Activated CD4-positive, alpha-beta memory T cell treated with anti-CD3 and anti-CD28 coated beads for 36 hours (primary cell): Measurements from ENCODE around the gene SLC14A1. TPM values are rescaled to one million over a fixed set of nuclear protein-coding genes. Genes with fewer than 3 reads are reported as not detected.
"Not testable (repeated sequence)": the region's sequence is repeated elsewhere in the genome, so short reads cannot be mapped to it uniquely, and the experiment has no call there.

ENCODE experiments used
- CTCF ChIA-PET: fragments of 350-600 bp; sonication (Branson Sonifier 250); formaldehyde crosslinking; loops from one replicate; lab custom pipeline; 2021; ENCODE audit warnings: antibody characterized with exemption, inconsistent platforms; lab: Charles Lee
- POLR2A ChIA-PET: fragments of 350-600 bp; sonication (Branson Sonifier 250); formaldehyde crosslinking; loops from one replicate; lab custom pipeline; 2021; ENCODE audit warnings: antibody characterized with exemption; lab: Charles Lee
- DNase-seq: peaks from one replicate; pipeline ENCODE4 v3.0.0-alpha.2; 2020
- H3K27ac Mint-ChIP-seq: one replicate; pipeline ENCODE4 v1.8.0; 2021; ENCODE audit warnings: mixed read lengths
- H3K27me3 Mint-ChIP-seq: one replicate; pipeline ENCODE4 v1.8.0; 2021; ENCODE audit warnings: mixed read lengths
- H3K36me3 Mint-ChIP-seq: one replicate; pipeline ENCODE4 v1.8.0; 2021; ENCODE audit warnings: mixed read lengths
- H3K4me1 Mint-ChIP-seq: one replicate; pipeline ENCODE4 v1.8.0; 2021; ENCODE audit warnings: low read depth, mixed read lengths
- H3K4me3 Mint-ChIP-seq: one replicate; pipeline ENCODE4 v1.8.0; 2021; ENCODE audit warnings: mild to moderate bottlenecking, mixed read lengths
- H3K9me3 Mint-ChIP-seq: one replicate; pipeline ENCODE4 v1.8.0; 2021; ENCODE audit warnings: mixed read lengths
- intact Hi-C: fragments of 100-400 bp; cut with micrococcal nuclease; formaldehyde crosslinking; loops from one replicate; pipeline ENCODE4 v1.15.1; 2023
- total RNA-seq, 2 experiments: library from RNA; stranded (reverse); gene quantifications; one replicate each; pipeline ENCODE4 v1.2.3, GENCODE V29; 2021

SLC14A1 gene
- total RNA-seq, 2 experiments from 2014 or later = 0.80 to 1.1 TPM

- ChIA-PET CTCF (no interaction called here), POLR2A (no interaction called here)
- Mint-ChIP-seq H3K27me3 (no peaks in the 10 kb centered on the region), H3K9me3 (no peaks in the 10 kb centered on the region), H3K27ac (no peak overlapping the region), H3K36me3 (no peaks in the 10 kb centered on the region), H3K4me1 (no peaks in the 10 kb centered on the region), H3K4me3 (no peak overlapping the region)
- intact Hi-C loops = no loop called here
- DNase-seq = no peak
Measured at GRCh38 chr18:45739848-45740247, 15.9 kb downstream of the SLC14A1 start.

- intact Hi-C loops = no loop called here
- Mint-ChIP-seq H3K27ac (no peak overlapping the region), H3K36me3 (no peaks in the 10 kb centered on the region), H3K4me3 (no peak overlapping the region), H3K4me1 (no peaks in the 10 kb centered on the region), H3K9me3 (no peaks in the 10 kb centered on the region), H3K27me3 (no peaks in the 10 kb centered on the region)
- ChIA-PET CTCF (interaction anchor here (1.2 kb wide), 1 partner anchor 18 kb away, joined by 3 read pairs; no protein-coding TSS in a partner anchor), POLR2A (no interaction called here)
- DNase-seq = no peak
Measured at GRCh38 chr18:45741056-45741455, 17.1 kb downstream of the SLC14A1 start.

GRCh38 chr18:45745817-45746461 lies 22.0 kb downstream of the SLC14A1 start:
- no peak for DNase-seq
- no peak overlapping the region for H3K4me3 Mint-ChIP-seq
- ChIA-PET CTCF (no interaction called here), POLR2A (no interaction called here)
- no peaks in the 10 kb centered on the region for H3K36me3 Mint-ChIP-seq
- H3K9me3 Mint-ChIP-seq = no peaks in the 10 kb centered on the region
- intact Hi-C loops = no loop called here
- no peaks in the 10 kb centered on the region for H3K27me3 Mint-ChIP-seq
- H3K4me1 Mint-ChIP-seq = no peaks in the 10 kb centered on the region
- no peak overlapping the region for H3K27ac Mint-ChIP-seq

GRCh38 chr18:45748501-45748900 lies 24.5 kb downstream of the SLC14A1 start:
- no peak overlapping the region for H3K27ac Mint-ChIP-seq
- DNase-seq = no peak
- no peaks in the 10 kb centered on the region for H3K36me3 Mint-ChIP-seq
- ChIA-PET POLR2A (no interaction called here), CTCF (no interaction called here)
- H3K4me3 Mint-ChIP-seq = no peak overlapping the region
- no peaks in the 10 kb centered on the region for H3K27me3 Mint-ChIP-seq
- intact Hi-C loops = no loop called here
- H3K9me3 Mint-ChIP-seq = no peaks in the 10 kb centered on the region
- no peaks in the 10 kb centered on the region for H3K4me1 Mint-ChIP-seq

- Mint-ChIP-seq H3K36me3 (no peaks in the 10 kb centered on the region), H3K4me3 (no peak overlapping the region), H3K9me3 (no peaks in the 10 kb centered on the region), H3K4me1 (no peaks in the 10 kb centered on the region), H3K27me3 (peaks cover 2% of the 10 kb centered on the region), H3K27ac (no peak overlapping the region)
- ChIA-PET POLR2A (no interaction called here), CTCF (no interaction called here)
- DNase-seq = no peak
- intact Hi-C loops = no loop called here
Measured at GRCh38 chr18:45749918-45750689, 26.1 kb downstream of the SLC14A1 start.

GRCh38 chr18:45751766-45752165 lies 27.8 kb downstream of the SLC14A1 start:
- intact Hi-C loops = no loop called here
- Mint-ChIP-seq H3K9me3 (no peaks in the 10 kb centered on the region), H3K4me1 (no peaks in the 10 kb centered on the region), H3K27me3 (peaks cover 9% of the 10 kb centered on the region), H3K27ac (no peak overlapping the region), H3K4me3 (no peak overlapping the region), H3K36me3 (no peaks in the 10 kb centered on the region)
- POLR2A ChIA-PET = no interaction called here
- CTCF ChIA-PET = interaction anchor here (0.6 to 1.3 kb wide), 3 partner anchors 15 to 128 kb away, joined by 3 to 4 read pairs (median 3); no protein-coding TSS in a partner anchor
- no peak for DNase-seq

GRCh38 chr18:45752681-45753080 lies 28.7 kb downstream of the SLC14A1 start:
- ChIA-PET CTCF (interaction anchor here (0.9 to 1.3 kb wide), 2 partner anchors 30 to 127 kb away, joined by 3 to 4 read pairs; no protein-coding TSS in a partner anchor), POLR2A (no interaction called here)
- Mint-ChIP-seq H3K36me3 (no peaks in the 10 kb centered on the region), H3K27ac (no peak overlapping the region), H3K4me1 (no peaks in the 10 kb centered on the region), H3K9me3 (no peaks in the 10 kb centered on the region), H3K27me3 (peaks cover 17% of the 10 kb centered on the region), H3K4me3 (no peak overlapping the region)
- intact Hi-C loops = no loop called here
- DNase-seq = no peak

GRCh38 chr18:45753286-45753685 lies 29.3 kb downstream of the SLC14A1 start:
- Mint-ChIP-seq H3K27me3 (peaks cover 17% of the 10 kb centered on the region), H3K27ac (no peak overlapping the region), H3K4me3 (no peak overlapping the region), H3K4me1 (no peaks in the 10 kb centered on the region), H3K9me3 (no peaks in the 10 kb centered on the region), H3K36me3 (no peaks in the 10 kb centered on the region)
- no peak for DNase-seq
- intact Hi-C loops = no loop called here
- ChIA-PET CTCF (no interaction called here), POLR2A (no interaction called here)

- Mint-ChIP-seq H3K27ac (no peak overlapping the region), H3K27me3 (peaks cover 24% of the 10 kb centered on the region), H3K36me3 (no peaks in the 10 kb centered on the region), H3K4me3 (no peak overlapping the region), H3K9me3 (no peaks in the 10 kb centered on the region), H3K4me1 (no peaks in the 10 kb centered on the region)
- intact Hi-C loops = no loop called here
- ChIA-PET POLR2A (no interaction called here), CTCF (no interaction called here)
- no peak for DNase-seq
Measured at GRCh38 chr18:45755934-45756333, 32.0 kb downstream of the SLC14A1 start.

- POLR2A ChIA-PET = no interaction called here
- H3K27ac Mint-ChIP-seq = no peak overlapping the region
- H3K36me3 Mint-ChIP-seq = no peaks in the 10 kb centered on the region
- no peak overlapping the region for H3K4me3 Mint-ChIP-seq
- no peaks in the 10 kb centered on the region for H3K9me3 Mint-ChIP-seq
- H3K4me1 Mint-ChIP-seq = no peaks in the 10 kb centered on the region
- intact Hi-C loops = no loop called here
- H3K27me3 Mint-ChIP-seq = peaks cover 24% of the 10 kb centered on the region
- no peak for DNase-seq
- CTCF ChIA-PET = interaction anchor here (1.3 kb wide), 1 partner anchor 34 kb away, joined by 4 read pairs; no protein-coding TSS in a partner anchor
Measured at GRCh38 chr18:45757005-45757404, 33.0 kb downstream of the SLC14A1 start.

GRCh38 chr18:45757644-45758043 lies 33.7 kb downstream of the SLC14A1 start:
- CTCF ChIA-PET = interaction anchor here (1.3 kb wide), 1 partner anchor 35 kb away, joined by 4 read pairs; no protein-coding TSS in a partner anchor
- peaks cover 24% of the 10 kb centered on the region for H3K27me3 Mint-ChIP-seq
- H3K4me1 Mint-ChIP-seq, intact Hi-C loops, DNase-seq, H3K27ac Mint-ChIP-seq, POLR2A ChIA-PET, H3K36me3 Mint-ChIP-seq, H3K9me3 Mint-ChIP-seq, H3K4me3 Mint-ChIP-seq: not testable (repeated sequence)

GRCh38 chr18:45760462-45761036 lies 36.6 kb downstream of the SLC14A1 start:
- no peak for DNase-seq
- H3K36me3 Mint-ChIP-seq = no peaks in the 10 kb centered on the region
- H3K4me3 Mint-ChIP-seq = no peak overlapping the region
- no peak overlapping the region for H3K27ac Mint-ChIP-seq
- no peaks in the 10 kb centered on the region for H3K4me1 Mint-ChIP-seq
- CTCF ChIA-PET = interaction anchor here (0.5 kb wide), 1 partner anchor 100 kb away, joined by 3 read pairs; no protein-coding TSS in a partner anchor
- H3K27me3 Mint-ChIP-seq = peaks cover 19% of the 10 kb centered on the region
- POLR2A ChIA-PET = no interaction called here
- intact Hi-C loops = no loop called here
- no peaks in the 10 kb centered on the region for H3K9me3 Mint-ChIP-seq
